HL-60 (cell line): ENCODE data around the gene ZNF621.

Experiments used
- DNase-seq, 2 experiments: peaks; one replicate each; pipeline ENCODE4 v3.0.0-alpha.2; 2010 to 2020; ENCODE audit warnings: low read depth in 1 of 2, low spot score in 1 of 2
- H3K27ac ChIP-seq: fragments of 250-450 bp; sonication (Bioruptor Pico); replicated peaks from 2 replicates; pipeline ENCODE4 v1.5.1; 2020; ENCODE audit warnings: mild to moderate bottlenecking, moderate library complexity
- H3K27me3 ChIP-seq: fragments of 250-450 bp; sonication (Bioruptor Pico); 2 replicates; pipeline ENCODE4 v1.5.1; 2021; ENCODE audit warnings: mild to moderate bottlenecking, moderate library complexity; ENCODE audit not compliant: insufficient read depth, poor library complexity, severe bottlenecking
- H3K4me3 ChIP-seq: replicated peaks from 2 replicates; pipeline ENCODE4 v1.5.1; 2011; ENCODE audit warnings: mild to moderate bottlenecking, control low read depth, low read length; ENCODE audit not compliant: insufficient read depth
- CTCF ChIP-seq: IDR thresholded peaks from one replicate; pipeline ENCODE4 v1.5.1; 2011; ENCODE audit warnings: low read length, control low read depth, inconsistent platforms; ENCODE audit not compliant: insufficient read depth
- GABPA ChIP-seq: IDR thresholded peaks from 2 replicates; pipeline ENCODE4 v1.6.1; 2012; ENCODE audit warnings: low read depth
- POLR2AphosphoS5 ChIP-seq: IDR thresholded peaks from 2 replicates; pipeline ENCODE4 v1.6.1; 2012; ENCODE audit warnings: low read depth
- REST ChIP-seq: IDR thresholded peaks from 2 replicates; pipeline ENCODE4 v1.6.1; 2012; ENCODE audit warnings: low read depth; ENCODE audit not compliant: insufficient replicate concordance
- SPI1 ChIP-seq: IDR thresholded peaks from 2 replicates; pipeline ENCODE4 v1.6.1; 2012; ENCODE audit warnings: low read depth, mild to moderate bottlenecking, borderline replicate concordance

The ZNF621 gene

GRCh38 chr3:40523781-40524180 is 979 bp upstream of the ZNF621 start:
- Histone ChIP-seq H3K27ac (peak overlapping the region; percentile 84; the same call in 1 of the 2 replicates), H3K27me3 (no peaks in the 10 kb centered on the region), H3K4me3 (no peak overlapping the region)
- TF ChIP-seq GABPA (no peak), POLR2AphosphoS5 (no peak), REST (no peak), SPI1 (no peak), CTCF (no peak)
- no peak for DNase-seq

- H3K27ac ChIP-seq, result peak overlapping the region; percentile 84
- H3K4me3 ChIP-seq, result peak overlapping the region; percentile 74
- no peaks in the 10 kb centered on the region for H3K27me3 ChIP-seq
- no peak for TF ChIP-seq SPI1
- TF ChIP-seq GABPA, result no peak
- peak in 1 of 2 experiments; percentile 2 for DNase-seq
Measured at GRCh38 chr3:40524222-40524567, 565 bp upstream of the ZNF621 start.

GRCh38 chr3:40528426-40528825 is 3.7 kb downstream of the ZNF621 start:
- H3K27ac ChIP-seq, result no peak overlapping the region
- no peaks in the 10 kb centered on the region for H3K27me3 ChIP-seq
- DNase-seq, result no peak
- H3K4me3 ChIP-seq, result no peak overlapping the region
- no peak for TF ChIP-seq GABPA
- TF ChIP-seq CTCF, result no peak
- no peak for TF ChIP-seq SPI1
- TF ChIP-seq POLR2AphosphoS5, result no peak

DNA sequence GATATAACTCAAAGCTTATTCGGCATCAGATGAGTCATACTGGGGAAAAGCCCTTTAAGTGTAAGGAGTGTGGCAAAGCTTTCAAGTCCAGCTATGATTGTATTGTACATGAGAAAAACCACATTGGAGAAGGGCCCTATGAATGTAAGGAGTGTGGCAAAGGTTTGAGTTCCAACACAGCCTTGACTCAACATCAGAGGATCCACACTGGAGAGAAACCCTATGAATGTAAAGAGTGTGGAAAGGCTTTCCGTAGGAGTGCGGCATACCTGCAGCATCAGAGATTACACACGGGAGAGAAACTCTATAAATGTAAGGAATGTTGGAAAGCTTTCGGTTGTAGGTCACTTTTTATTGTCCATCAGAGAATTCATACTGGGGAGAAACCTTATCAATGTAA is 7.5 kb downstream of the ZNF621 start:
- H3K27me3 ChIP-seq, result no peaks in the 10 kb centered on the region
- TF ChIP-seq POLR2AphosphoS5 (no peak), SPI1 (no peak)
- no peak overlapping the region for H3K4me3 ChIP-seq
- DNase-seq, result no peak
- no peak overlapping the region for H3K27ac ChIP-seq

DNA sequence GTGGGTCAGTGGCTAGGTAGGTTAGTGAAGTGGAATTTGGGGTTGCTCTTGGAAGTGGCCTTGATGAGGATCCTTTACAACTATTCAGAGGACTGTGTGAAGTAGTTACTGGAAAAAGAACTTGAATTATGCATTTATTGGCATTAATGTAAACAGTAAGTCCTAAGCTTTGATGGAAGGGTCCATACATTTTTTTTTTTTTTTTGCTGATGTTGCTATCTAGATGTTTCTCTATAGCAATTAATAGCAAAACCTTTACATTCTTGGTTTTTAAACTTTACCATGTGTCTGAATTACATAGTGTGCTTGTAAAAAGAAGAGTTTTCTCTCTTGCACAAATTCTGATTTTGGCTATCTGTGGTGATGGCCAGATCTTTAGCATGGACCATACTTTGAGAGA is 9.5 kb downstream of the ZNF621 start:
- Histone ChIP-seq H3K4me3 (no peak overlapping the region), H3K27me3 (no peaks in the 10 kb centered on the region), H3K27ac (no peak overlapping the region)
- TF ChIP-seq POLR2AphosphoS5 (no peak), SPI1 (no peak), GABPA (no peak), CTCF (no peak), REST (no peak)
- DNase-seq, result no peak
